WTC11 (cell line): ENCODE data around the gene SLC14A1.

Experiments used
- JUN ChIP-seq: sonication (generic); formaldehyde crosslinking; IDR thresholded peaks from 2 replicates; pipeline ENCODE4 v1.8.0; 2023; ENCODE audit warnings: mild to moderate bottlenecking, missing genetic modification reagents
- KAT7 ChIP-seq: sonication (generic); formaldehyde crosslinking; IDR thresholded peaks from 2 replicates; pipeline ENCODE4 v1.8.1; 2023; ENCODE audit warnings: missing genetic modification reagents, mild to moderate bottlenecking, borderline replicate concordance
- MYBL2 ChIP-seq: sonication (generic); formaldehyde crosslinking; IDR thresholded peaks from 2 replicates; pipeline ENCODE4 v1.8.1; 2023; ENCODE audit warnings: mild to moderate bottlenecking, moderate library complexity, missing genetic modification reagents
- SP1 ChIP-seq: sonication (generic); formaldehyde crosslinking; conservative IDR thresholded peaks from 2 replicates; pipeline ENCODE4 v1.8.1; 2022; ENCODE audit warnings: missing genetic modification reagents
- ZNF423 ChIP-seq: fragments of 250-450 bp; sonication (Bioruptor Pico); IDR thresholded peaks from 2 replicates; pipeline ENCODE4 v2.1.2; 2022; ENCODE audit warnings: mild to moderate bottlenecking, moderate library complexity
- ZNF671 ChIP-seq: fragments of 250-450 bp; sonication (Bioruptor Pico); IDR thresholded peaks from 2 replicates; pipeline ENCODE4 v1.8.0; 2021; ENCODE audit warnings: mild to moderate bottlenecking
- TF ChIP-seq, protein P1 (sequence below): fragments of 200-600 bp; IDR thresholded peaks from 2 replicates; pipeline ENCODE4 v1.8.0; 2022; ENCODE audit warnings: antibody characterized with exemption
- TF ChIP-seq, protein P2 (sequence below): sonication (generic); formaldehyde crosslinking; IDR thresholded peaks from 2 replicates; pipeline ENCODE4 v1.8.1; 2022; ENCODE audit warnings: low read depth, missing genetic modification reagents, borderline replicate concordance
- TF ChIP-seq, protein P3 (sequence below): sonication (generic); formaldehyde crosslinking; IDR thresholded peaks from 2 replicates; pipeline ENCODE4 v1.8.1; 2023; ENCODE audit warnings: mild to moderate bottlenecking, moderate library complexity, missing genetic modification reagents
- TF ChIP-seq, protein P4 (sequence below): sonication (generic); formaldehyde crosslinking; IDR thresholded peaks from 2 replicates; pipeline ENCODE4 v1.8.1; 2022; ENCODE audit warnings: mild to moderate bottlenecking, missing genetic modification reagents, moderate library complexity, borderline replicate concordance
- TF ChIP-seq, protein P5 (sequence below): sonication (generic); formaldehyde crosslinking; IDR thresholded peaks from 2 replicates; pipeline ENCODE4 v1.8.0; 2023; ENCODE audit warnings: missing genetic modification reagents

DNA sequence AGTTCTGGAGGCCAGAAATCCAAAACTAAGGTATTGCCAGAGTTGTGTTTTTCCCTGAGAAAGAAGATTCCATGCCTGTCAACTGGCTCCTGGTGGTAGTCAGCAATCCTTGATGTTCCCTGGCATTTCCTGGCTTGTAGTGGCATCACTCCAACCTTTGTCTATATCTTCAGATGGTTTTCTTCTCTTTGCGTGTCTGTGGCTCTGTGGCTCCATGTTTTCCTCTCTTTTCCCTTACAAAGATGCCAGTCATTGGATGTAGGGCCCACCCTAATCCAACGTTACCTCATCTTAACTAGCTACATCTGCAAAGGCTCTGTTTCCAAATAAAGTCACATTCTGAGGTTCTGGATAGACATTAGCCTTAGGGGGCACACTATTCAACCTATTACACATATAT is 41.8 kb downstream of the SLC14A1 start:
- TF ChIP-seq, protein P1, sequence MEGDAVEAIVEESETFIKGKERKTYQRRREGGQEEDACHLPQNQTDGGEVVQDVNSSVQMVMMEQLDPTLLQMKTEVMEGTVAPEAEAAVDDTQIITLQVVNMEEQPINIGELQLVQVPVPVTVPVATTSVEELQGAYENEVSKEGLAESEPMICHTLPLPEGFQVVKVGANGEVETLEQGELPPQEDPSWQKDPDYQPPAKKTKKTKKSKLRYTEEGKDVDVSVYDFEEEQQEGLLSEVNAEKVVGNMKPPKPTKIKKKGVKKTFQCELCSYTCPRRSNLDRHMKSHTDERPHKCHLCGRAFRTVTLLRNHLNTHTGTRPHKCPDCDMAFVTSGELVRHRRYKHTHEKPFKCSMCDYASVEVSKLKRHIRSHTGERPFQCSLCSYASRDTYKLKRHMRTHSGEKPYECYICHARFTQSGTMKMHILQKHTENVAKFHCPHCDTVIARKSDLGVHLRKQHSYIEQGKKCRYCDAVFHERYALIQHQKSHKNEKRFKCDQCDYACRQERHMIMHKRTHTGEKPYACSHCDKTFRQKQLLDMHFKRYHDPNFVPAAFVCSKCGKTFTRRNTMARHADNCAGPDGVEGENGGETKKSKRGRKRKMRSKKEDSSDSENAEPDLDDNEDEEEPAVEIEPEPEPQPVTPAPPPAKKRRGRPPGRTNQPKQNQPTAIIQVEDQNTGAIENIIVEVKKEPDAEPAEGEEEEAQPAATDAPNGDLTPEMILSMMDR = no peak
- TF ChIP-seq, protein P2, sequence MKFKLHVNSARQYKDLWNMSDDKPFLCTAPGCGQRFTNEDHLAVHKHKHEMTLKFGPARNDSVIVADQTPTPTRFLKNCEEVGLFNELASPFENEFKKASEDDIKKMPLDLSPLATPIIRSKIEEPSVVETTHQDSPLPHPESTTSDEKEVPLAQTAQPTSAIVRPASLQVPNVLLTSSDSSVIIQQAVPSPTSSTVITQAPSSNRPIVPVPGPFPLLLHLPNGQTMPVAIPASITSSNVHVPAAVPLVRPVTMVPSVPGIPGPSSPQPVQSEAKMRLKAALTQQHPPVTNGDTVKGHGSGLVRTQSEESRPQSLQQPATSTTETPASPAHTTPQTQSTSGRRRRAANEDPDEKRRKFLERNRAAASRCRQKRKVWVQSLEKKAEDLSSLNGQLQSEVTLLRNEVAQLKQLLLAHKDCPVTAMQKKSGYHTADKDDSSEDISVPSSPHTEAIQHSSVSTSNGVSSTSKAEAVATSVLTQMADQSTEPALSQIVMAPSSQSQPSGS (CRISPR knock-in tag) = no peak
- TF ChIP-seq ZNF671 (CRISPR knock-in tag) (no peak), MYBL2 (CRISPR knock-in tag) (no peak), SP1 (CRISPR knock-in tag) (no peak), KAT7 (CRISPR knock-in tag) (no peak), ZNF423 (CRISPR knock-in tag) (no peak), JUN (no peak)
- TF ChIP-seq, protein P3, sequence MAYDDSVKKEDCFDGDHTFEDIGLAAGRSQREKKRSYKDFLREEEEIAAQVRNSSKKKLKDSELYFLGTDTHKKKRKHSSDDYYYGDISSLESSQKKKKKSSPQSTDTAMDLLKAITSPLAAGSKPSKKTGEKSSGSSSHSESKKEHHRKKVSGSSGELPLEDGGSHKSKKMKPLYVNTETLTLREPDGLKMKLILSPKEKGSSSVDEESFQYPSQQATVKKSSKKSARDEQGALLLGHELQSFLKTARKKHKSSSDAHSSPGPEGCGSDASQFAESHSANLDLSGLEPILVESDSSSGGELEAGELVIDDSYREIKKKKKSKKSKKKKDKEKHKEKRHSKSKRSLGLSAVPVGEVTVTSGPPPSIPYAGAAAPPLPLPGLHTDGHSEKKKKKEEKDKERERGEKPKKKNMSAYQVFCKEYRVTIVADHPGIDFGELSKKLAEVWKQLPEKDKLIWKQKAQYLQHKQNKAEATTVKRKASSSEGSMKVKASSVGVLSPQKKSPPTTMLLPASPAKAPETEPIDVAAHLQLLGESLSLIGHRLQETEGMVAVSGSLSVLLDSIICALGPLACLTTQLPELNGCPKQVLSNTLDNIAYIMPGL (CRISPR knock-in tag) = no peak
- TF ChIP-seq, protein P4, sequence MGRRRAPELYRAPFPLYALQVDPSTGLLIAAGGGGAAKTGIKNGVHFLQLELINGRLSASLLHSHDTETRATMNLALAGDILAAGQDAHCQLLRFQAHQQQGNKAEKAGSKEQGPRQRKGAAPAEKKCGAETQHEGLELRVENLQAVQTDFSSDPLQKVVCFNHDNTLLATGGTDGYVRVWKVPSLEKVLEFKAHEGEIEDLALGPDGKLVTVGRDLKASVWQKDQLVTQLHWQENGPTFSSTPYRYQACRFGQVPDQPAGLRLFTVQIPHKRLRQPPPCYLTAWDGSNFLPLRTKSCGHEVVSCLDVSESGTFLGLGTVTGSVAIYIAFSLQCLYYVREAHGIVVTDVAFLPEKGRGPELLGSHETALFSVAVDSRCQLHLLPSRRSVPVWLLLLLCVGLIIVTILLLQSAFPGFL (CRISPR knock-in tag) = no peak
- TF ChIP-seq, protein P5, sequence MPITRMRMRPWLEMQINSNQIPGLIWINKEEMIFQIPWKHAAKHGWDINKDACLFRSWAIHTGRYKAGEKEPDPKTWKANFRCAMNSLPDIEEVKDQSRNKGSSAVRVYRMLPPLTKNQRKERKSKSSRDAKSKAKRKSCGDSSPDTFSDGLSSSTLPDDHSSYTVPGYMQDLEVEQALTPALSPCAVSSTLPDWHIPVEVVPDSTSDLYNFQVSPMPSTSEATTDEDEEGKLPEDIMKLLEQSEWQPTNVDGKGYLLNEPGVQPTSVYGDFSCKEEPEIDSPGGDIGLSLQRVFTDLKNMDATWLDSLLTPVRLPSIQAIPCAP (CRISPR knock-in tag) = no peak
